ENCODE measurements around the gene HYDIN. TPM values are rescaled to one million over a fixed set of nuclear protein-coding genes. Genes with fewer than 3 reads are reported as not detected.

Gene HYDIN
- polyA plus RNA-seq, 1 donor from 2014 or later, result 2.2 TPM

DNA sequence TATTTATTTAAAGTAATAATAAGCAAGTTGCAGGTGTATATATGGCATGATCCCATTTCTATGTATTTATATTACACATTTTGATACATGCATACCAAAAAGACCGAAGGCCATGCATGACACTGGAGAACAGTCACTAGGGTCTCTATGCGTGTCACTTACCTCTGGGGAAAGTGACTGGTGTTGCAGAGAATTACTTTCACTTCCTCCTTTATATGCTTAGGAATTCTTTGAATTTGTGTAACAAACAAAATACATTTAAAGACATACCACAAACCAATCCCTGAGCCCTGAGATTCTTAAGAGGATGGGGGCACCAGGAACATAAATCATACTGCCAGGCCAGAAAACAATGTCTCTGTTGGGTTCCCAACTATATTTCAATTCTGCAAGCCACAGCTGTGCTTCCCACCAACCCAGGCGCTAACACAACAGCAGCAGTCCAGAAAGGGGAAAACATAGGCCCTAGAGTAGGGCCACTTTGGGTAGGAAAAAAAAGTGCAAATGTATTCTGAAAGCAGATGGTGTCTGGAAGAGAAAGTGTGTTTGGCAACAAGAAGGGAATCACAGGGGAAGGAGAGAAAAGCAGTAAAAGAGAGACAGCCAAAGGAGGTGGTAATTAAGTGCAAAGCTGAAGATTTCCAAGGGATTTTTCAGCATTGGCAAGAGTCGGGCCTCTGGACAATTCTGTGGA lies 24.5 kb upstream of the HYDIN start:
- Histone ChIP-seq H3K36me3 (ENCODE audit: insufficient read depth, low read length) (no peaks in the 10 kb centered on the region), H3F3A (ENCODE audit: insufficient read depth, low read length, poor library complexity, severe bottlenecking) (no peaks in the 10 kb centered on the region), H3K27me3 (ENCODE audit: insufficient read depth, low read depth, low read length) (no peaks in the 10 kb centered on the region), H3K9me3 (ENCODE audit: low read length) (no peaks in the 10 kb centered on the region), H3K9me2 (ENCODE audit: insufficient read depth, low read length) (no peaks in the 10 kb centered on the region), H3K9ac (ENCODE audit: low read length) (no peak overlapping the region), H2AFZ (ENCODE audit: low read depth, low read length) (no peak overlapping the region), H3K4me3 (ENCODE audit: low read length) (no peak overlapping the region), H3K79me2 (replicated peaks; ENCODE audit: insufficient read depth, low read length) (no peaks in the 10 kb centered on the region), H3K4me2 (ENCODE audit: low read length) (no peak overlapping the region), H4K20me1 (ENCODE audit: insufficient read depth) (no peaks in the 10 kb centered on the region), H3K27ac (ENCODE audit: low read length) (no peak overlapping the region)
- TF ChIP-seq REST (IDR thresholded peaks at IDR 0.05; ENCODE audit: borderline replicate concordance) (no peak), EZH2 (IDR thresholded peaks at IDR 0.05; ENCODE audit: borderline replicate concordance, insufficient read depth, low read length, poor library complexity, severe bottlenecking) (no peak), MXI1 (conservative IDR thresholded peaks at IDR 0.05; ENCODE audit: poor library complexity, severe bottlenecking) (no peak), TAF1 (IDR thresholded peaks at IDR 0.05; ENCODE audit: low read depth) (no peak), SMC3 (conservative IDR thresholded peaks at IDR 0.05; ENCODE audit: poor library complexity) (no peak), RAD21 (conservative IDR thresholded peaks at IDR 0.05) (no peak), CTCF (IDR thresholded peaks at IDR 0.05; ENCODE audit: poor library complexity, severe bottlenecking) (no peak), POLR2AphosphoS5 (IDR thresholded peaks at IDR 0.05) (no peak), EP300 (conservative IDR thresholded peaks at IDR 0.05; ENCODE audit: poor library complexity, severe bottlenecking) (no peak)

- Histone ChIP-seq H3K27me3 (ENCODE audit: insufficient read depth, low read depth, low read length) (no peaks in the 10 kb centered on the region), H4K20me1 (ENCODE audit: insufficient read depth) (no peaks in the 10 kb centered on the region), H3K36me3 (ENCODE audit: insufficient read depth, low read length) (no peaks in the 10 kb centered on the region), H3K79me2 (replicated peaks; ENCODE audit: insufficient read depth, low read length) (no peaks in the 10 kb centered on the region), H3K27ac (ENCODE audit: low read length) (no peak overlapping the region), H3K4me2 (ENCODE audit: low read length) (no peak overlapping the region), H2AFZ (ENCODE audit: low read depth, low read length) (no peak overlapping the region), H3K9me3 (ENCODE audit: low read length) (no peaks in the 10 kb centered on the region), H3K9me2 (ENCODE audit: insufficient read depth, low read length) (no peaks in the 10 kb centered on the region), H3K4me3 (ENCODE audit: low read length) (no peak overlapping the region), H3F3A (ENCODE audit: insufficient read depth, low read length, poor library complexity, severe bottlenecking) (no peaks in the 10 kb centered on the region), H3K9ac (ENCODE audit: low read length) (no peak overlapping the region)
- no peak for TF ChIP-seq EZH2 (IDR thresholded peaks at IDR 0.05; ENCODE audit: borderline replicate concordance, insufficient read depth, low read length, poor library complexity, severe bottlenecking)
- TF ChIP-seq EP300 (conservative IDR thresholded peaks at IDR 0.05; ENCODE audit: poor library complexity, severe bottlenecking), result no peak
- no peak for TF ChIP-seq MXI1 (conservative IDR thresholded peaks at IDR 0.05; ENCODE audit: poor library complexity, severe bottlenecking)
- no peak for TF ChIP-seq CTCF (IDR thresholded peaks at IDR 0.05; ENCODE audit: poor library complexity, severe bottlenecking)
- TF ChIP-seq POLR2AphosphoS5 (IDR thresholded peaks at IDR 0.05), result no peak
Observed at GRCh38 chr16:71250461-71251235, 20.1 kb upstream of the HYDIN start.
